Smooth muscle cell of the brain vasculature (primary cell): ENCODE measurements around the gene DNAH6.
"Not testable (repeated sequence)": the region's sequence is repeated elsewhere in the genome, so short reads cannot be mapped to it uniquely, and the experiment has no call there.

Source experiments
- DNase-seq: peaks from one replicate; pipeline ENCODE4 v3.0.0-alpha.2; 2012; ENCODE audit warnings: low read depth, low spot score

Gene DNAH6

DNA sequence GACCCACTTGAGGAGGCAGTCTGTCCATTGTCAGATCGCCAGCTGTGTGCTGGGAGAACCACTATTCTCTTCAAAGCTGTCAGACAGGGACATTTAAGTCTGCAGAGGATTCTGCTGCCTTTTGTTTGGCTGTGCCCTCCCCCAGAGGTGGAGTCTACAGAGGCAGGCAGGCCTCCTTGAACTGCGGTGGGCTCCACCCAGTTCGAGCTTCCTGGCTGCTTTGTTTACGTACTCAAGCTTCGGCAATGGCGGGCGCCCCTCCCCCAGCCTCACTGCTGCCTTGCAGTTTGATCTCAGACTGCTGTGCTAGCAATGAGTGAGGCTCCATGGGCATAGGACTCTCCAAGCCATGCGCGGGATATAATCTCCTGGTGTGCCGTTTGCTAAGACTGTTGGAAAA is 5.3 kb upstream of the DNAH6 start:
- DNase-seq: not testable (repeated sequence)

GRCh38 chr2:84515788-84516187 is 510 bp upstream of the DNAH6 start:
- no peak for DNase-seq

DNA sequence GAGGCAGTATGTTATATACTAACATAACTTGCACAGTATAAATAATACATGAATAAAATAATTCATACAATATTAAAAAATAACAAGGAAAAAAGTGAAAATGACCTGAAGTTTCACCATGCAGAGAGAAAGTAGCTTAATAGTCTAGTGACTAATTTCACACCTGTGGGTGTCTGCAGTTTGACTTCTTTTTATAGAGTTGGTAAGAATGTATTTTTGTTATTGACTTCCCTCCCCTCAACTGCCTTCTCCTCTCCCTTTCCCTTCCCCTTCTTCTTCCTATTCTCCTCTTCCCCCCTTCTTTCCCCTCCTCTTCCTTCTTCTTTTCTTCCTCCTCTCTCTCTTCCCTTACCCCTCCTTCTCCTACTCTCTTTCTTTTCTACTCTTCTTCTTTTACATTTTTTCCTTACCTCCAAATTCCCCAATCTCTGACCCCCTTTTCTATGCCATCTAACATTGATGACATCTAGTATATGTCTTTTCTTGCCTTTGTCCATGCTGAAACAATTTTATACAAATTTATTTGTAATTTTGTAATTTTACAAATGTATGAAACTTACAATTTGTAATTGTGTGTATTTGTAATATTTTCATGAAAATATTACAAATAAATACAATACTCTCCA is 3.1 kb downstream of the DNAH6 start:
- DNase-seq: no peak

DNA sequence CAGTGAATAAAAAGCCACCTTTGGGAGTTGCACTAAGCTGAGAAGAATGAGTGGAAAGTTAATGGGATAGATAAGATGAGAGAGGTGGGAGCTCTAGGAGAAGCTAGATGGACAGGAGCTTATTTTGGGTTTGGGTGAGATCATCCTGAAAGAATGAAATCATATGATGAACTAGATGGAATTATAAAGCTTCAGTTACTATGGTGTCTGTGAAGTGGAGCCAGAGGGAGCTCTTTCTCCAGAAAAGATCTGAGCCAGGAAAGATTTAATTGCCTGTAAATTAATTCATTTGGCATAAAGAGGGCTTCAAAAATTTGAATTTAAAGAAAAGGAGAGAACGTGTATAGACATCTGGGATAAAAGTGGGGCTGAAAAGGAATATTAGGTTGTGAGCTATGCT is 10.3 kb downstream of the DNAH6 start:
- DNase-seq: no peak

- no peak for DNase-seq
Measured at GRCh38 chr2:84527137-84528129, 11.1 kb downstream of the DNAH6 start.

DNA sequence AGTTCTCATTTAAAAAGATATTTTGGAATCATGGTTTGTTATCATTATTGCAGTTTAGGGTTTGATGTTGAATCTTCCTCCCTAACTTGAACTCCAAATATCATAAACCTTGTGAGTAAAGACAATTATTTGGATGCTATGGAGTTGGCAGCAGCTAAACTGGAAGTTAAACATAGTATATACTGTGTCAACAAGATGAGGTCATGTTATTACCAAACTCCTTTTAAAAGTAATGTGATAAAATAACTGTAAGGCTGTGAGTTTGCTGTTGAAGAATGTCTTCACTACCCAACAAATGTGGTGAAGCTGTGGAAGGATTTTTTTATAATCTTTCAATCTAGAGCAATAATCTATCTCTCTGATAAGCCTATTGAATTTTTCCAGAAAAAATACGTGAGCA is 16.0 kb downstream of the DNAH6 start:
- DNase-seq: no peak

GRCh38 chr2:84534225-84534624 is 17.9 kb downstream of the DNAH6 start:
- no peak for DNase-seq

DNA sequence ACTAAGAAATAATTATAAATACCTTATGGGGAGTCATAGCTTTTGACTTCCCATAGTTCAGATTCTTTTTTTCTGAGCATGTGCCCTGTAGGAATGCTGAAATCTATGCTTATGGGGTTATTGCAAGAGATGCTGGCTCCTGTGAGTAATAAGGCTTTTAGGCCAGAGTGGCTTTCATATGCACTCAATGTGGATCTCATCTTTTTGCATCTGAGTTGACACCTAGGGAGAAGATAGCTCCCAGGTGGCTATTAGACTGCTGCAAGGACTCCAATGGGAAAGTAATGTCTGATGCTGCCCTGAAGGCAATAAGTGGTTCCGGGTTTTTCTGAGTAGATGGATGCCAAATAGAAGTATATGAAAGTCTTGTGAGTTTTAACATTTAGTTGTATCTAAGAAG is 21.0 kb downstream of the DNAH6 start:
- DNase-seq: no peak

- no peak for DNase-seq
Measured at GRCh38 chr2:84539729-84540128, 23.4 kb downstream of the DNAH6 start.

- no peak for DNase-seq
Measured at GRCh38 chr2:84545005-84545404, 28.7 kb downstream of the DNAH6 start.

- DNase-seq: no peak
Measured at GRCh38 chr2:84546551-84546950, 30.3 kb downstream of the DNAH6 start.

- no peak for DNase-seq
Measured at GRCh38 chr2:84548303-84548702, 32.0 kb downstream of the DNAH6 start.

DNA sequence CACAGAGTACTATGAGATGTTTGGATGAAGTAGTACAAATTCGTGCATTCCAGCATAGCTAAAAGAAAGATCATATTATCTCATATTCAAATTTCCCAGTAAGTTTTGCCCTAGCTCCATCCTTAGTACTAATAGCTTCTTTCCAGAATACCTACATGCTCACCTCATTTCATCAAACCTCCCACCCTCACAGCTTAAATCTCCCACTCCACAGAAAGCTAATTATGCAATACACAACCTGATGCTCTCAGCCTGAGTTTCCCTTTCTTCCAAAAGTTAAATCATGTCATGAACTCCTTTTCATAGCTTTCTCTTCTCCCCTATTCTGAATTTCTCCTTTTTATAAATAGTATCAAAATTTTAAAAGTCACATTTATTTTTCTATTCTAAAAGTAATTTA is 34.6 kb downstream of the DNAH6 start:
- DNase-seq: no peak

- DNase-seq: not testable (repeated sequence)
Measured at GRCh38 chr2:84551526-84551925, 35.2 kb downstream of the DNAH6 start.

GRCh38 chr2:84556190-84556589 is 39.9 kb downstream of the DNAH6 start:
- no peak for DNase-seq

DNA sequence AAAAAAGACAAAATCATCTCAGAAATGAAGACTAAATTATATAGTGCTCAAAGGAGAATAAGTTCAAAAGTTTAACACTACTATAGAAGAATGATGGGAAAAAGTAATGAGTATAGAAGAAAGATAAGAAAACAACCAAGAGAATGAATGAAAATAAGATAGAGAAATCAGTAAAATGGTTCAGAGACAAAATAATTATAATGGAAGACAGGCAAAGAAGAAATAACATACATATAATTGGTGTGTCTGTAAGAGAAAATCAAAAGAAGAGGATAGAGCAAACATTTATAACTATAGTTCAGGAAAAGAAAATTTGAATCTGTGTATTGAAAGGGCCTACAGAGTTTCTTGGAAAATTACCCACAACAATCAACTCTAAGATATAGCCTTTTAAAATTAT is 43.5 kb downstream of the DNAH6 start:
- no peak for DNase-seq

DNA sequence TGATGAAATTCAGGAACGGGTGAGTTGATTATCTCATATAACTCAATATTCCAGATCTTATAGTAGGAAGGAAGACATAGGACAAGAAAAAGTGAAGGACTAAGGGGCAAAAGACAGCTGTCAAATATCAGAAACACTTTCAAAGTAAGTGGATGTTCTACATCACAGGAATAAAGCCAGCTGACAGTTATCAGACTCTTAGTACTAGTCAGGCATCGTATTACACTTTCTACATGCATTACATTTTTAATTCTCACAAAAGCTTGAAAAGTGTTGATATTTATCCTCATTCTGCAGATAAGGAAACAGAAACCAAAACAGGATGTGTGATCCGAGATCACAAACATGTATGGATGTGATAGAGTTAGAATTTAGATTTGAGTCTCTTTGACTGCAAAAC is 63.4 kb downstream of the DNAH6 start:
- no peak for DNase-seq

DNA sequence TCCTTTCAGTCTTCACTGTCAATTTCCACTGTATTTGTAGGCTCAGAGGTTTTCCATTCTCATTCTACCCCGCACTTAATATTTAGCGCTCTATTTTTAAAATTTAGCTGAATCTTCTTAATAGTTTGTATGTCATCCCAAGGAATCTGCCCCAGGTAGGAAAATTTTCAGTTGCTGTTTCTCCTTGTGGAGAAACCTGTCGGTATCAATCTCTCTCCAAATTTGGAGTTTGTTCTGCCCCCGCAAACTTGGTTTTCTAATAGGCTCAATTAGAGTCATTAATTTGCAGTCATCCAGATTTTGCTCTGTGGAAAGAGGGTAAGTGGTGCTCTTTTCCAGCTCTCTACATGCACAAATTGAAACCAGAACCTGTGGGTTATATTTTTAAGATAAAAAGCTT is 87.6 kb downstream of the DNAH6 start:
- no peak for DNase-seq

DNA sequence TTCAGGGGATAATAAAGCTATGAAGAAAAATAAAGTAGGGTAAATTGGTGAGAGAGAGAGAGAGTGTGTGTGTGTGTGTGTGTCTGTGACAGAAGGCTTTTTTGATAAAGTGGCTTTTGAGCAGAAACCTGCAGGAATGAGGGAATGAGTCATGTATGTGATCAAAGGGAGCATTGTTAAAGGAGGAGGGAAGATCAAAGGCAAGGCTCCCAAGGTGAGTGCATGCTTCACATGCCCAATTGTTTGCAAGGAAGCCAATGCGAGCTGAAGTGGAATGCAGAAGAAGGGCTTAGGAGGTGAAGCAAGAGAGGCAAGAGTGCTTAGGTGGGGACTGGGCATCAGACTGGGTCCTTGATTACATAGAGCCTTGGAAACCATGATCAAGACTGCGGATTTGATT is 96.8 kb downstream of the DNAH6 start:
- DNase-seq: no peak

GRCh38 chr2:84619794-84620371 is 103.6 kb downstream of the DNAH6 start:
- DNase-seq: no peak

DNA sequence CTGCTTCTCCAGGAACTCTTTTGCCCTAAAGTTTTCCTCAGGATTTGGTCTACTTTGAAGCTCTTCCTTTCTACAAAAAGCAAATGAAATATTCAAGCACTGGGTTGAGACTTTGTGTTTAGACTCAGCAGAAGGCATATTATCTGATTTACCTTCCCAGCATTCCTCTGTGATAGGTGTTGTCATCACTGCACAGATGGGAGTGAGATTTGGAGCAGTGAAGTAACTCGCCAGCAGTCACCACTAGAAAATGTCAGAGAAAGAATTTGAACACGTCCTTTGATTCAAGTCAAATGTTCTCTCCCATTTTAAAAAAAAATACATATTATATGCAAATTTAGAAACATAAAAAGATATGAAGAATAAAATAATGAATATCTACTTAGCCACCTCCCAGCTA is 112.2 kb downstream of the DNAH6 start:
- no peak for DNase-seq

- no peak for DNase-seq
Measured at GRCh38 chr2:84629550-84629949, 113.3 kb downstream of the DNAH6 start.

DNA sequence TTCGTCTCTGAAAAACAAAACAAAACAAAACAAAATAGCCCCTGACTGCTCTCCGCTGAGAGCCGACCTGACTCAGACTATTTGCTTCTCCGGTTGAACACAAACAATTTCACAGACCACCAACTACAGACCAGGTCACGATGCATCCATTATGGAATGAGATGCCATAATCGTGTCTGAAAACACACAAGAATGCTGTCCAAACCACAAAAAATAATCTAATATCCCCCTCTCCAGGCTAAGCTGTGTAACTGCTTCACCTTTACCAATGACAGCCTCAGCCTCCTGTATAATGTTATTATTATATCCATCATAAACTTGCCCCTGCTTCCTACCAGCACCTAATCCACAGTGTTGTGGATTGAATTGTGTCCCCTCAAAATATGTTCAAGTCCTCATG is 114.7 kb downstream of the DNAH6 start:
- DNase-seq: peak; percentile 1
